HEK293 (cell line): ENCODE results near the gene FEM1A.

Experiments
- AEBP2 ChIP-seq: fragments of 450-650 bp; formaldehyde crosslinking; IDR thresholded peaks from 2 replicates; pipeline ENCODE4 v1.5.1; 2016; ENCODE audit warnings: missing biosample characterization, missing genetic modification characterization, borderline replicate concordance
- GLIS1 ChIP-seq: fragments of 450-650 bp; formaldehyde crosslinking; IDR thresholded peaks from 2 replicates; pipeline ENCODE4 v1.5.1; 2016; ENCODE audit warnings: missing biosample characterization, missing genetic modification characterization
- HIC1 ChIP-seq: fragments of 450-650 bp; formaldehyde crosslinking; IDR thresholded peaks from 2 replicates; pipeline ENCODE4 v1.5.1; 2016; ENCODE audit warnings: missing biosample characterization, missing genetic modification characterization
- HOXC10 ChIP-seq: sonication (generic); formaldehyde crosslinking; IDR thresholded peaks from 2 replicates; pipeline ENCODE4 v1.8.1; 2023; ENCODE audit warnings: mild to moderate bottlenecking, missing genetic modification reagents
- KLF10 ChIP-seq: fragments of 450-650 bp; IDR thresholded peaks from 2 replicates; pipeline ENCODE4 v1.5.1; 2018; ENCODE audit warnings: missing biosample characterization, mild to moderate bottlenecking, missing genetic modification characterization
- KLF7 ChIP-seq: fragments of 450-650 bp; formaldehyde crosslinking; IDR thresholded peaks from 2 replicates; pipeline ENCODE4 v1.5.1; 2016; ENCODE audit warnings: missing biosample characterization, missing genetic modification characterization, borderline replicate concordance
- SALL2 ChIP-seq: fragments of 450-650 bp; formaldehyde crosslinking; IDR thresholded peaks from 2 replicates; pipeline ENCODE4 v1.5.0; 2017; ENCODE audit warnings: missing biosample characterization, mild to moderate bottlenecking, missing genetic modification characterization, borderline replicate concordance
- ZBTB21 ChIP-seq: fragments of 450-650 bp; formaldehyde crosslinking; IDR thresholded peaks from 2 replicates; pipeline ENCODE4 v1.5.1; 2017; ENCODE audit warnings: missing biosample characterization, missing genetic modification characterization
- ZFHX2 ChIP-seq: fragments of 450-650 bp; formaldehyde crosslinking; conservative IDR thresholded peaks from 2 replicates; pipeline ENCODE4 v1.5.1; 2016; ENCODE audit warnings: missing biosample characterization, missing genetic modification characterization
- ZNF16 ChIP-seq: fragments of 450-650 bp; formaldehyde crosslinking; IDR thresholded peaks from 2 replicates; pipeline ENCODE4 v1.5.1; 2016; ENCODE audit warnings: low read depth, missing biosample characterization, missing genetic modification characterization
- ZNF223 ChIP-seq: fragments of 450-650 bp; formaldehyde crosslinking; IDR thresholded peaks from 2 replicates; pipeline ENCODE4 v1.5.1; 2016; ENCODE audit warnings: missing biosample characterization, missing genetic modification characterization
- ZNF248 ChIP-seq: fragments of 450-650 bp; formaldehyde crosslinking; IDR thresholded peaks from 2 replicates; pipeline ENCODE4 v1.5.1; 2017; ENCODE audit warnings: missing biosample characterization, missing genetic modification characterization
- ZNF335 ChIP-seq: fragments of 450-650 bp; formaldehyde crosslinking; conservative IDR thresholded peaks from 2 replicates; pipeline ENCODE4 v1.5.1; 2016; ENCODE audit warnings: missing biosample characterization, missing genetic modification characterization
- ZNF362 ChIP-seq: fragments of 450-650 bp; formaldehyde crosslinking; IDR thresholded peaks from 2 replicates; pipeline ENCODE4 v1.5.1; 2016; ENCODE audit warnings: missing biosample characterization, missing genetic modification characterization
- ZNF398 ChIP-seq: fragments of 450-650 bp; formaldehyde crosslinking; IDR thresholded peaks from 2 replicates; pipeline ENCODE4 v1.5.1; 2017; ENCODE audit warnings: missing biosample characterization, missing genetic modification characterization
- ZNF488 ChIP-seq: fragments of 450-650 bp; formaldehyde crosslinking; IDR thresholded peaks from 2 replicates; pipeline ENCODE4 v1.5.1; 2016; ENCODE audit warnings: missing biosample characterization, missing genetic modification characterization
- ZNF600 ChIP-seq: fragments of 450-650 bp; formaldehyde crosslinking; IDR thresholded peaks from 2 replicates; pipeline ENCODE4 v1.5.1; 2016; ENCODE audit warnings: missing biosample characterization, missing genetic modification characterization
- ZNF660 ChIP-seq: fragments of 450-650 bp; IDR thresholded peaks from 2 replicates; pipeline ENCODE4 v1.5.1; 2018; ENCODE audit warnings: missing biosample characterization, mild to moderate bottlenecking, missing genetic modification characterization
- ZNF692 ChIP-seq: fragments of 450-650 bp; formaldehyde crosslinking; IDR thresholded peaks from 2 replicates; pipeline ENCODE4 v1.5.1; 2016; ENCODE audit warnings: missing biosample characterization, missing genetic modification characterization
- TF ChIP-seq, protein P1 (sequence below): fragments of 450-650 bp; formaldehyde crosslinking; IDR thresholded peaks from 2 replicates; pipeline ENCODE4 v1.5.1; 2017; ENCODE audit warnings: missing biosample characterization, missing genetic modification characterization
- TF ChIP-seq, protein P2 (sequence below): sonication (generic); formaldehyde crosslinking; IDR thresholded peaks from 2 replicates; pipeline ENCODE4 v1.8.1; 2022; ENCODE audit warnings: mild to moderate bottlenecking, moderate library complexity, missing genetic modification reagents
- TF ChIP-seq, protein P3 (sequence below): fragments of 450-650 bp; formaldehyde crosslinking; IDR thresholded peaks from 2 replicates; pipeline ENCODE4 v1.5.1; 2016; ENCODE audit warnings: missing biosample characterization, missing genetic modification characterization, low read depth

The FEM1A gene

GRCh38 chr19:4768934-4769777, 22.4 kb upstream of the FEM1A start (continued):
- TF ChIP-seq, protein P1, sequence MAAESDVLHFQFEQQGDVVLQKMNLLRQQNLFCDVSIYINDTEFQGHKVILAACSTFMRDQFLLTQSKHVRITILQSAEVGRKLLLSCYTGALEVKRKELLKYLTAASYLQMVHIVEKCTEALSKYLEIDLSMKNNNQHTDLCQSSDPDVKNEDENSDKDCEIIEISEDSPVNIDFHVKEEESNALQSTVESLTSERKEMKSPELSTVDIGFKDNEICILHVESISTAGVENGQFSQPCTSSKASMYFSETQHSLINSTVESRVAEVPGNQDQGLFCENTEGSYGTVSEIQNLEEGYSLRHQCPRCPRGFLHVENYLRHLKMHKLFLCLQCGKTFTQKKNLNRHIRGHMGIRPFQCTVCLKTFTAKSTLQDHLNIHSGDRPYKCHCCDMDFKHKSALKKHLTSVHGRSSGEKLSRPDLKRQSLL (tag by site-specific recombination): peak; percentile 91
- no peak for TF ChIP-seq ZNF335
- TF ChIP-seq KLF10 (tag by site-specific recombination): 0 out of 2 replicates have a peak, but pooled peaks have one; percentile 35
- 0 out of 2 replicates have a peak, but pooled peaks have one; percentile 18 for TF ChIP-seq ZNF398 (tag by site-specific recombination)
- TF ChIP-seq ZNF223 (tag by site-specific recombination): no peak
- no peak for TF ChIP-seq ZNF488 (tag by site-specific recombination)
- peak; percentile 66; the same call in 1 of the 2 replicates for TF ChIP-seq GLIS1
- 0 out of 2 replicates have a peak, but pooled peaks have one; percentile 27 for TF ChIP-seq ZNF600 (tag by site-specific recombination)
- no peak for TF ChIP-seq HIC1 (tag by site-specific recombination)
- TF ChIP-seq KLF7: no peak
- TF ChIP-seq ZNF248 (tag by site-specific recombination): no peak
- TF ChIP-seq ZNF16 (tag by site-specific recombination): 0 out of 2 replicates have a peak, but pooled peaks have one; percentile 6
- 0 out of 2 replicates have a peak, but pooled peaks have one; percentile 4 for TF ChIP-seq ZBTB21
- TF ChIP-seq AEBP2 (tag by site-specific recombination): no peak
- TF ChIP-seq ZFHX2 (tag by site-specific recombination): peak; percentile 93
- TF ChIP-seq ZNF362: no peak
- TF ChIP-seq, protein P2, sequence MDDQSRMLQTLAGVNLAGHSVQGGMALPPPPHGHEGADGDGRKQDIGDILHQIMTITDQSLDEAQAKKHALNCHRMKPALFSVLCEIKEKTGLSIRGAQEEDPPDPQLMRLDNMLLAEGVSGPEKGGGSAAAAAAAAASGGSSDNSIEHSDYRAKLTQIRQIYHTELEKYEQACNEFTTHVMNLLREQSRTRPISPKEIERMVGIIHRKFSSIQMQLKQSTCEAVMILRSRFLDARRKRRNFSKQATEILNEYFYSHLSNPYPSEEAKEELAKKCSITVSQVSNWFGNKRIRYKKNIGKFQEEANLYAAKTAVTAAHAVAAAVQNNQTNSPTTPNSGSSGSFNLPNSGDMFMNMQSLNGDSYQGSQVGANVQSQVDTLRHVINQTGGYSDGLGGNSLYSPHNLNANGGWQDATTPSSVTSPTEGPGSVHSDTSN (CRISPR knock-in tag): peak; percentile 99
- TF ChIP-seq HOXC10 (CRISPR knock-in tag): peak; percentile 98
- TF ChIP-seq, protein P3, sequence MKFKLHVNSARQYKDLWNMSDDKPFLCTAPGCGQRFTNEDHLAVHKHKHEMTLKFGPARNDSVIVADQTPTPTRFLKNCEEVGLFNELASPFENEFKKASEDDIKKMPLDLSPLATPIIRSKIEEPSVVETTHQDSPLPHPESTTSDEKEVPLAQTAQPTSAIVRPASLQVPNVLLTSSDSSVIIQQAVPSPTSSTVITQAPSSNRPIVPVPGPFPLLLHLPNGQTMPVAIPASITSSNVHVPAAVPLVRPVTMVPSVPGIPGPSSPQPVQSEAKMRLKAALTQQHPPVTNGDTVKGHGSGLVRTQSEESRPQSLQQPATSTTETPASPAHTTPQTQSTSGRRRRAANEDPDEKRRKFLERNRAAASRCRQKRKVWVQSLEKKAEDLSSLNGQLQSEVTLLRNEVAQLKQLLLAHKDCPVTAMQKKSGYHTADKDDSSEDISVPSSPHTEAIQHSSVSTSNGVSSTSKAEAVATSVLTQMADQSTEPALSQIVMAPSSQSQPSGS (tag by site-specific recombination): 0 out of 2 replicates have a peak, but pooled peaks have one; percentile 55
- TF ChIP-seq ZNF692 (tag by site-specific recombination): peak; percentile 58; the same call in 1 of the 2 replicates
- TF ChIP-seq SALL2 (tag by site-specific recombination): 0 out of 2 replicates have a peak, but pooled peaks have one; percentile 62
- 0 out of 2 replicates have a peak, but pooled peaks have one; percentile 61 for TF ChIP-seq ZNF660
